H1 (cell line): Measurements from ENCODE around the gene ECT2L. TPM values are rescaled to one million over a fixed set of nuclear protein-coding genes. Genes with fewer than 3 reads are reported as not detected.

Source experiments
- CEBPB ChIP-seq: IDR thresholded peaks from 2 replicates; pipeline ENCODE4 v1.6.1; 2012; ENCODE audit warnings: low read depth, low read length
- EGR1 ChIP-seq: IDR thresholded peaks from 2 replicates; pipeline ENCODE4 v1.6.1; 2011; ENCODE audit warnings: low read depth, low read length, borderline replicate concordance
- EP300 ChIP-seq, 2 experiments: IDR thresholded peaks; 1 replicate in 1 of 2; 2 replicates in 1 of 2; pipeline ENCODE4 v1.6.1; 2011 to 2012; ENCODE audit warnings: low read depth in 2 of 2, low read length in 2 of 2, mild to moderate bottlenecking in 2 of 2, borderline replicate concordance in 1 of 2, inconsistent platforms in 1 of 2, moderate library complexity in 1 of 2
- GABPA ChIP-seq: IDR thresholded peaks from 2 replicates; pipeline ENCODE4 v1.6.1; 2011; ENCODE audit warnings: mild to moderate bottlenecking, low read length, moderate library complexity, borderline replicate concordance; ENCODE audit not compliant: insufficient read depth
- NANOG ChIP-seq: IDR thresholded peaks from 2 replicates; pipeline ENCODE4 v1.6.1; 2011; ENCODE audit warnings: low read length, low read depth, mild to moderate bottlenecking, inconsistent platforms; ENCODE audit not compliant: insufficient read depth, poor library complexity, severe bottlenecking
- ZNF274 ChIP-seq: IDR thresholded peaks from 2 replicates; pipeline ENCODE4 v1.7.0; 2012; ENCODE audit warnings: low read length, borderline replicate concordance; ENCODE audit errors: extremely low read depth
- polyA plus RNA-seq, 7 experiments: library from polyadenylated mRNA; depleted of rRNA in 3 of 7; stranded (reverse) in 5 of 7; unstranded in 2 of 7; fragments of >200 nt in 5 of 7; fragments of 200-250 nt in 2 of 7; gene quantifications; 1 replicate in 5 of 7; 2 replicates in 1 of 7; 4 replicates in 1 of 7; pipeline versions ENCODE4 v1.2.1 to v1.2.3, GENCODE V29; 2011 to 2013; ENCODE audit warnings: missing spikeins in 2 of 7, mixed read lengths in 2 of 7
- total RNA-seq: library from RNA; stranded (reverse); fragmentation: NEBNext Ultra II Directional; extraction: Animal tissue kit (Norgen Biotek cat#: 25700); gene quantifications from 2 replicates; pipeline ENCODE4 v1.2.1, GENCODE V29; 2021

The ECT2L gene
- total and polyA plus RNA-seq, 2 of the 8 experiments (the other 6 are each of a cell fraction or from before 2014, with no cell fraction given), result not detected

DNA sequence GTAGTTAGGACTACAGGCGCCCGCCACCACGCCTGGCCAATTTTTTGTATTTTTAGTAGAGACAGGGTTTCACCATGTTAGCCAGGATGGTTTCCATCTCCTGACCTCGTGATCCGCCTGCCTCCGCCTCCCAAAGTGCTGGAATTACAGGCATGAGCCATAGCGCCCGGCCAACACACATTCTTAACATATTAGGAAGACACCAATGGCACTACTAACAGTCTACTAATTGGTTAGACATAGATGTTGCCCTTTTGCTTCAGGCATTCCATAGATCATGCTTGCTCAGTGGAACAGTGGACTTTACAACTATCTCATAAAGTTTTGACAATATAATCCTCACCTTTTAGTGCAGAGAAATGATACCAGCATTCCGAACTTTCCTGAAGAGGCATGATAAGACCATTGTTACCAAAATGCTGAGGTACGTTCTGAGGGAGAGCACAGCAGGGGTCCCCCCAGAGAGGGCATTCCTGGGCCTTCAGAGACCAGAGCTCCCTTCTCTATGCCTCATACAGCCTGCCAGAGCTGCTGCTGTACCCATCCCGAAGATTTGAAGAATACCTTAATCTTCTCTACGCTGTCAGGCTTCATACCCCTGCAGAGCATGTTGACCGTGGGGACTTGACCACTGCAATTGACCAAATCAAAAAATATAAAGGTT is 89.4 kb downstream of the ECT2L start (continued):
- TF ChIP-seq EP300 (IDR thresholded peaks at IDR 0.05; ENCODE audit: borderline replicate concordance in 1 of 2, low read depth in 2 of 2, low read length in 2 of 2) (no peak), CEBPB (no peak), EGR1 (no peak), ZNF274 (no peak), GABPA (no peak), NANOG (no peak)
- TF ChIP-seq, all 59 proteins: peak for 0
